Measurements from ENCODE around the gene CACNA2D4.

The CACNA2D4 gene, protein sequence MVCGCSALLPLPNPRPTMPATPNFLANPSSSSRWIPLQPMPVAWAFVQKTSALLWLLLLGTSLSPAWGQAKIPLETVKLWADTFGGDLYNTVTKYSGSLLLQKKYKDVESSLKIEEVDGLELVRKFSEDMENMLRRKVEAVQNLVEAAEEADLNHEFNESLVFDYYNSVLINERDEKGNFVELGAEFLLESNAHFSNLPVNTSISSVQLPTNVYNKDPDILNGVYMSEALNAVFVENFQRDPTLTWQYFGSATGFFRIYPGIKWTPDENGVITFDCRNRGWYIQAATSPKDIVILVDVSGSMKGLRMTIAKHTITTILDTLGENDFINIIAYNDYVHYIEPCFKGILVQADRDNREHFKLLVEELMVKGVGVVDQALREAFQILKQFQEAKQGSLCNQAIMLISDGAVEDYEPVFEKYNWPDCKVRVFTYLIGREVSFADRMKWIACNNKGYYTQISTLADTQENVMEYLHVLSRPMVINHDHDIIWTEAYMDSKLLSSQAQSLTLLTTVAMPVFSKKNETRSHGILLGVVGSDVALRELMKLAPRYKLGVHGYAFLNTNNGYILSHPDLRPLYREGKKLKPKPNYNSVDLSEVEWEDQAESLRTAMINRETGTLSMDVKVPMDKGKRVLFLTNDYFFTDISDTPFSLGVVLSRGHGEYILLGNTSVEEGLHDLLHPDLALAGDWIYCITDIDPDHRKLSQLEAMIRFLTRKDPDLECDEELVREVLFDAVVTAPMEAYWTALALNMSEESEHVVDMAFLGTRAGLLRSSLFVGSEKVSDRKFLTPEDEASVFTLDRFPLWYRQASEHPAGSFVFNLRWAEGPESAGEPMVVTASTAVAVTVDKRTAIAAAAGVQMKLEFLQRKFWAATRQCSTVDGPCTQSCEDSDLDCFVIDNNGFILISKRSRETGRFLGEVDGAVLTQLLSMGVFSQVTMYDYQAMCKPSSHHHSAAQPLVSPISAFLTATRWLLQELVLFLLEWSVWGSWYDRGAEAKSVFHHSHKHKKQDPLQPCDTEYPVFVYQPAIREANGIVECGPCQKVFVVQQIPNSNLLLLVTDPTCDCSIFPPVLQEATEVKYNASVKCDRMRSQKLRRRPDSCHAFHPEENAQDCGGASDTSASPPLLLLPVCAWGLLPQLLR

DNA sequence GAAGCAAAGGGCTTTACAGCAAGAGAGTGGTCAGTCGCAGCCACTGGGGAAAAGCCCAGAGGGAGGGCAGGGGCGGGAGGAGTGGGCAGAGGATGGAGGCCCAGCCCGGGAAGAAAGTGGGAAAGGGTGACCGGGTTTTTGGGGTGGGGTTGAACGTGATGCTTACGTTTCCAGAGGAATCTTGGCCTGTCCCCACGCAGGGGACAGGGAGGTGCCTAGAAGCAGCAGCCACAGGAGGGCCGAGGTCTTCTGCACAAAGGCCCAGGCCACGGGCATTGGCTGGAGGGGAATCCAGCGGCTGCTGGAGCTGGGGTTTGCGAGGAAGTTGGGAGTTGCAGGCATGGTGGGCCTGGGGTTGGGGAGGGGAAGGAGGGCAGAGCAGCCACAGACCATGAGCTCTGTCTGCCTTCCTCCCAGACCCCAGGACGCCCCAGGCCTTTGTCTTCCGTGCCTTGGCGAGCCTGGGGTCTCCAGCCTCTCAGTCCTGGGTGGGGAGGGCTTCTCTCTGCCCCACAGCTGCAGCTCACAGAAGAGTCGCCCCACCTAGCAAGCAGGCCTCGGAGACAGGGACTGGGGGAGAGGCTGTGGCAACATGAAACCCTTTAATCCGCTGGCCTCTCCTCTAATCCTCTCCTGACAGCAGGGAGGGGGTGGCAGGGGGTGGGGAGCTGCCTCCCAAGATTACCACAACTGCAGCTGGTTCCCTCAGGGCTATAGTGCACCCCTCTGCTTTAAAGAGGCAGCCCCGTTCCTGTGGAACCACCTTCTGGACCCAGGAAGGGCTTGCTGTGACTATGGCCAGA lies at the start of gene CACNA2D4:
CACNA2D4 (minus strand) TSS at position 572 of the 803 bp plus-strand sequence; CDS start at position 393, 179 bp downstream.
- no peaks in the 10 kb centered on the region for H4K20me1 ChIP-seq
- no peaks in the 10 kb centered on the region for H3K9me3 ChIP-seq (replicated peaks in 1 of 11)
- H3K4me2 ChIP-seq, result peak within 1 kb of the TSS; percentile 94 to 100 (median 97)
- H3K27me3 ChIP-seq, result 0 out of 22 replicates have a peak, but pooled peaks cover 0 to 3% (median 0%) of the 10 kb centered on the region in 11 experiments
- H3K36me3 ChIP-seq, result no peaks in the 10 kb centered on the region
- H3K4me1 ChIP-seq, result peaks cover 70 to 97% (median 96%) of the 10 kb centered on the region in 10 experiments
- no peak for TF ChIP-seq Cebpa-rat (IDR thresholded peaks at IDR 0.05)
- H3K4me3 ChIP-seq, result peak within 1 kb of the TSS; percentile 55 to 80 (median 66)
- H3K9ac ChIP-seq, result peak within 1 kb of the TSS; percentile 79 to 92 (median 86)
- H3K27ac ChIP-seq, result peak within 1 kb of the TSS; percentile 78 to 94 (median 89)

DNA sequence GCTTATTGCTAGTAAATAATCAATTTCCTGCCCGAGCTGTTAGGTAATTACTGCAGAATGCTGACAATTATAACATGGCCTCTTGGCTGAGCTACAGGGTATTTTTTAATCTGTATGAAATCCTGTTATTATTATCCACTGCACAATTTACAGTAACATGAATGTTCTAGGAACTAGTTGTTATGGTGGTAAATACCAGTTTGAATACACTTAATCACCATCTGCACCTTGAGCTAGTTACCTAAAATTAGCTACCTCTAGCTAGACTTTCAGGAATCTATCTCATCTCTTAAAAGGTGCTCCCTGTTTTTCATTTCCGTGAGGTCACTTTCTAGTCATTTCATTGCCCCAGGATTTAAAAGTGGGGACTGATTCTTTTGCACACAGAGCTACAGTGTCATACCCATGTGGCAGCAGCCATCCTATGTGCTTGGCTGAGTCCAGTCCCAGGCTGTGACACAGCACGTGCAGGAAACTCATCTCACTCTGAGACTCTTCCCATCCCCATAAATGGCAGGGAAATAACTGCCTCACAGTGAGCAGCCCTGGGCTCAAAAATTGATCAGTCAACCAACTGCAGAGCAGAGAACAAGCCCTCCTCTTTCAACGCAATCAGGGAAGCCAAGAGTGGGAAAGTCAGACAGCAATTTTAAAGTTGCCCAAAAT lies 48.2 kb upstream of the CACNA2D4 start:
- Histone ChIP-seq H3K9ac (no peak overlapping the region), H3K27ac (no peak overlapping the region), H3K9me3 (replicated peaks in 1 of 11) (no peaks in the 10 kb centered on the region), H3K4me2 (no peak overlapping the region), H3K36me3 (peaks cover 35 to 69% (median 50%) of the 10 kb centered on the region in 11 experiments), H4K20me1 (peaks cover 0 to 8% (median 0%) of the 10 kb centered on the region in 11 experiments; a peak in 1 of 22 replicates), H3K4me3 (no peak overlapping the region), H3K27me3 (no peaks in the 10 kb centered on the region), H3K4me1 (no peaks in the 10 kb centered on the region)
- no peak for TF ChIP-seq Cebpa-rat (IDR thresholded peaks at IDR 0.05)

DNA sequence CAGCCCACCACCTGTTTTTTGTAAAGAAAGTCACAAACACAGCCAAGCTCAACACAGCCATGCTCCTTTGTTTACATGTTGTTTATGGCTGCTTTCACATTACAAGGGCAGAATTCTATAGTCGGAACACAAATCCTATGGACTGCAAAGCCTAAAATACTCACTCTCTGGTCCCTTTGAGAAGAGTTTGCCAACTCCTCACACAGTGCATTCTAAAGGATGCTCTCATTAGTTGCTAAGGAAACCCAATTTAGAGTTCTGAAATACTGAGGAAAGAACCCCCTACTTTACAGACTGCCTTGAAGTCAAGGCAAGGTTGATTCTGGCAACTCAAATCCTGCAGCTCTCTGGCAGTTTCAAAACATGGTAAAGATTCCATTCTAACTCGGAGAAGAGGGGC lies 47.5 kb upstream of the CACNA2D4 start:
- Histone ChIP-seq H3K9ac (no peak overlapping the region), H3K27ac (no peak overlapping the region), H3K36me3 (peaks cover 38 to 77% (median 57%) of the 10 kb centered on the region in 11 experiments), H3K4me3 (no peak overlapping the region), H3K4me1 (no peaks in the 10 kb centered on the region), H3K4me2 (no peak overlapping the region), H4K20me1 (peaks cover 0 to 8% (median 0%) of the 10 kb centered on the region in 11 experiments; a peak in 1 of 22 replicates), H3K27me3 (no peaks in the 10 kb centered on the region), H3K9me3 (replicated peaks in 1 of 11) (no peaks in the 10 kb centered on the region)
- TF ChIP-seq Cebpa-rat (IDR thresholded peaks at IDR 0.05), result no peak

DNA sequence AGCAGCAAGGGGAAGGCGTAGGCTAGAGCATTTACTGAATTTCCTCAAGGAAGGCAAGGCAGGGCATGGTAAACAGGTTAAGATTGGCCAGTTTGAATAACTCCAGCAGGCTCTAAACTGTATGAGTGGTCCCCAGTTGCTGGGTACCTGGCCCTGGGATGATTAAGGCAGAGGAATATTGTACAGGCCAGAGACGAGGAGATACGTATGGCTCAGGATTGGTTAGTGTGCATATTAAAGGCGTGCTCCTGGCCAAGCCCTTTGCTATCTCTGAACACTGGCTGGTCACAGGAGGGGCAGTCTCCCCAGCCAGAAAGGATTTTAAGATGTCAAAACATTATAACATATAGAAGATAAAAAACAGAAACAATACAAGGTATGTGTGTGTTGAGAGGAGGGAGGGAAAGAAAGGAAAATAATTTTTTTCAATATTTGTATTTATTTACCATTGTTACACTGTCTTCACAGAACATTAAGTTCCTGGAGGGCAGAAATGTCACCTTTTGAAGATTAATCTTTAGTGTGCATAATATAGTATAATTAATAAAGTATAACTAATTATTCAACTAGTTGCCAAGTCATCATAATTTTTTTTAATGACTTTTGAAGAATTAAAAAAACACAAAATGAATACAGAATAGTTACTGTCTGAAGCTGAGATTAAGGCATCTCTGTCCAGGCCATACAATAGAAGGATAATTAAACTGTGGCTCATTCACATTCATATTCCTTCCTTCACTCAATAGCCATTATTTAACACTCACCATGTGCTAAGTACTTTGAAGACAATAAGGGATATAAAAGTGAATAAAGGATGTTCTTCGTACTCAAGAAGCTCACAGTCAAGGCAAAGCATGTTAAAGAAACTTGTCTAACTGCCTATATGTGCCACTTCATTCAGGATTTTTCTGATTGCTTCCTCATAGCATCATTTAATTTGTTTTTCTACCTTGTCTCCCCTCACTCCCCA lies 43.9 kb upstream of the CACNA2D4 start:
- Histone ChIP-seq H3K4me2 (no peak overlapping the region), H3K27ac (no peak overlapping the region), H3K9ac (no peak overlapping the region), H3K36me3 (peaks cover 59 to 92% (median 84%) of the 10 kb centered on the region in 11 experiments), H4K20me1 (no peaks in the 10 kb centered on the region), H3K9me3 (replicated peaks in 1 of 11) (peaks cover 25 to 29% (median 27%) of the 10 kb centered on the region in 11 experiments), H3K27me3 (no peaks in the 10 kb centered on the region), H3K4me3 (no peak overlapping the region), H3K4me1 (no peaks in the 10 kb centered on the region)
- no peak for TF ChIP-seq Cebpa-rat (IDR thresholded peaks at IDR 0.05)

DNA sequence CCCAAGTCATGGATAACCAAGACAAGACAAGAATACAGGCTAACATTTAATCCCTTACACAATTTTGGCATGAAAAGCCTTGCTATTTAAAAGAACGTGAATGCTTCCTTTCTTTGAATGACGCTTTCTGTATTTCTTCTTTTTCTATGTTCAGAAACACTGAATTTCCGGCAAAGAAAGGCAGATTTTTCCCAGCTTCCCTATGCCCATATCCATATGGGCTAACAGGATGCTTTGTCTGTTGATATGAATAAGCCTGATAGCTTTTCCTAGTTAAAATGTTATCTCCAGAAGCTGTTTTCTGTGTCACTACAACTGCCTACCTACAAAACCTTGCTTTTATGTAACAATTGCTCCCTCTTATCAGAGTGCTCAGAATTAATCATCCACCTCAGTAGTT lies 38.3 kb upstream of the CACNA2D4 start:
- Histone ChIP-seq H3K9me3 (replicated peaks in 1 of 11) (peaks cover 25 to 29% (median 27%) of the 10 kb centered on the region in 11 experiments), H3K9ac (no peak overlapping the region), H3K36me3 (peaks cover 60 to 93% (median 76%) of the 10 kb centered on the region in 11 experiments), H3K4me1 (no peaks in the 10 kb centered on the region), H3K4me2 (no peak overlapping the region), H4K20me1 (no peaks in the 10 kb centered on the region), H3K27ac (no peak overlapping the region), H3K4me3 (no peak overlapping the region), H3K27me3 (no peaks in the 10 kb centered on the region)
- no peak for TF ChIP-seq Cebpa-rat (IDR thresholded peaks at IDR 0.05)

DNA sequence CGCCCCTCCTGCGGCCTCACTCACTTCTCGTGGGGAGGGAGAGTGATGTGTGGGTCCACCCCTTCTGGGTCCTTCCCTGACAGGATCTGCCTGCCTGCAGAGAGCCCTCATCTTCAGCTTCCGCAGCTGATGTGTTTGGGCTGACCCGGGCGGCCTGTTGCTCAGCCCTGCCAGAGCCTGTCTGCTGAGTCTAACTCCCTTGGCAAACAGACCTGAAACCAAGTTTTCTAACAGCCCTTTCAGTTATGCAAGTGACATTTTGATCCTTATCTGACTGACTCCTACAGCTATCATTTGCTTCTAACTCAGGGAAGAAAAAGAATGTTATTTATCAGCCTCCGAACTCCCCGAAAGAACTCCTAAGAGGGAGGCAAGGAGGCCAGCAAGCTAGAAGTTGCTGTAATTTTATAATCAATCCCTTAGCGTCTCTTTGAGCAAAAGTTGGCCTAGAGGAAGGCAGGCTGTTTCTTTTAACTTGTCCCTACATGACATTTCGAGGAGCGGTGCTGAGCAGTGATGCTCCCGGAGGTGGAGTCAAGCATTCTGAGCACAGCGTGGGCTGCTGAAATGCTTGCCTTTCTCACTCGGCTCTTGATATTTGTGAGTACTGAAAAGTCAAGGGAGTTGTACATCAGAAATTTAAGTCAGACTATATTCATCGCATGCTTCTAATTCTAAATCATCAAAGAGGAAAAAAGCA lies 31.5 kb upstream of the CACNA2D4 start:
- Histone ChIP-seq H3K9ac (no peak overlapping the region), H4K20me1 (peaks cover 0 to 18% (median 0%) of the 10 kb centered on the region in 11 experiments; a peak in 4 of 22 replicates), H3K4me1 (no peaks in the 10 kb centered on the region), H3K36me3 (peaks cover 89 to 98% (median 95%) of the 10 kb centered on the region in 11 experiments), H3K27me3 (no peaks in the 10 kb centered on the region), H3K27ac (no peak overlapping the region), H3K9me3 (replicated peaks in 1 of 11) (peaks cover 4 to 18% (median 11%) of the 10 kb centered on the region in 11 experiments; a peak in 18 of 22 replicates), H3K4me2 (no peak overlapping the region), H3K4me3 (no peak overlapping the region)
- TF ChIP-seq Cebpa-rat (IDR thresholded peaks at IDR 0.05), result no peak
